GM18508 (cell line): ENCODE measurements around the gene MTHFD2.
"Not testable (repeated sequence)": the region's sequence is repeated elsewhere in the genome, so short reads cannot be mapped to it uniquely, and the experiment has no call there.

Source experiments
- ATAC-seq: cut with Tn5 transposase; IDR thresholded peaks from one replicate; pipeline ENCODE4 v1.9.1; 2021; ENCODE audit warnings: moderate number of reproducible peaks; ENCODE audit not compliant: insufficient read depth, unreplicated experiment

The MTHFD2 gene

GRCh38 chr2:74194799-74195198 is 3.6 kb upstream of the MTHFD2 start:
- ATAC-seq, result no peak

GRCh38 chr2:74197049-74197448 is 1.4 kb upstream of the MTHFD2 start:
- ATAC-seq, result no peak

- no peak for ATAC-seq
Measured at GRCh38 chr2:74198023-74198460, 373 bp upstream of the MTHFD2 start.

- no peak for ATAC-seq
Measured at GRCh38 chr2:74199275-74199701, 873 bp downstream of the MTHFD2 start.

- no peak for ATAC-seq
Measured at GRCh38 chr2:74199871-74200305, 1.5 kb downstream of the MTHFD2 start.

GRCh38 chr2:74201196-74201595 is 2.8 kb downstream of the MTHFD2 start:
- ATAC-seq, result no peak

GRCh38 chr2:74201596-74201995 is 3.2 kb downstream of the MTHFD2 start:
- ATAC-seq, result no peak

- no peak for ATAC-seq
Measured at GRCh38 chr2:74204436-74204835, 6.0 kb downstream of the MTHFD2 start.

GRCh38 chr2:74205113-74205512 is 6.7 kb downstream of the MTHFD2 start:
- no peak for ATAC-seq

GRCh38 chr2:74205596-74205995 is 7.2 kb downstream of the MTHFD2 start:
- no peak for ATAC-seq

- peak; percentile 66 for ATAC-seq
Measured at GRCh38 chr2:74206180-74206688, 7.8 kb downstream of the MTHFD2 start.

- ATAC-seq, result no peak
Measured at GRCh38 chr2:74212702-74213410, 14.4 kb downstream of the MTHFD2 start.

- ATAC-seq, result not testable (repeated sequence)
Measured at GRCh38 chr2:74215771-74216170, 17.4 kb downstream of the MTHFD2 start.

GRCh38 chr2:74216642-74217041 is 18.2 kb downstream of the MTHFD2 start:
- ATAC-seq, result no peak

GRCh38 chr2:74219846-74220486 is 21.6 kb downstream of the MTHFD2 start:
- no peak for ATAC-seq

GRCh38 chr2:74221091-74221490 is 22.7 kb downstream of the MTHFD2 start:
- ATAC-seq, result no peak

GRCh38 chr2:74221604-74222299 is 23.3 kb downstream of the MTHFD2 start:
- ATAC-seq, result no peak

- ATAC-seq, result no peak
Measured at GRCh38 chr2:74222300-74222650, 23.9 kb downstream of the MTHFD2 start.

- ATAC-seq, result no peak
Measured at GRCh38 chr2:74223941-74224770, 25.7 kb downstream of the MTHFD2 start.

- no peak for ATAC-seq
Measured at GRCh38 chr2:74225698-74226459, 27.5 kb downstream of the MTHFD2 start.
